ENCODE measurements around the gene RPP38. TPM values are rescaled to one million over a fixed set of nuclear protein-coding genes. Genes with fewer than 3 reads are reported as not detected.

The RPP38 gene
- total and polyA plus RNA-seq, 2 of the 13 experiments (the other 11 are each of a cell fraction or from before 2014, with no cell fraction given) = 11.7 to 16.4 TPM

GRCh38 chr10:15088428-15089261, 8.5 kb upstream of the RPP38 start, which contains the start of gene ACBD7 (continued):
- no peak for TF ChIP-seq SP140L (CRISPR knock-in tag; IDR thresholded peaks at IDR 0.05; ENCODE audit: borderline replicate concordance)
- no peak for TF ChIP-seq RARG (CRISPR knock-in tag; IDR thresholded peaks at IDR 0.05; ENCODE audit: low read depth)
- no peak for TF ChIP-seq ZBTB2 (CRISPR knock-in tag; IDR thresholded peaks at IDR 0.05; ENCODE audit: low read depth)
- no peak for TF ChIP-seq JDP2 (CRISPR knock-in tag; IDR thresholded peaks at IDR 0.05; ENCODE audit: borderline replicate concordance)
- TF ChIP-seq CREB3 (CRISPR knock-in tag; IDR thresholded peaks at IDR 0.05) = no peak
- TF ChIP-seq PHB2 (IDR thresholded peaks at IDR 0.05; ENCODE audit: partially characterized antibody) = no peak
- no peak for TF ChIP-seq PREB (CRISPR knock-in tag; IDR thresholded peaks at IDR 0.05)
- TF ChIP-seq E2F5 (CRISPR knock-in tag; conservative IDR thresholded peaks at IDR 0.05) = peak; percentile 75; the same call in 1 of the 2 replicates
- no peak for TF ChIP-seq ZHX1 (CRISPR knock-in tag; IDR thresholded peaks at IDR 0.05; ENCODE audit: low read depth)
- TF ChIP-seq MEF2D (CRISPR knock-in tag; IDR thresholded peaks at IDR 0.05) = no peak
- no peak for TF ChIP-seq SNAI1 (CRISPR knock-in tag; IDR thresholded peaks at IDR 0.05; ENCODE audit: borderline replicate concordance)
- TF ChIP-seq ZNF616 (CRISPR knock-in tag; IDR thresholded peaks at IDR 0.05; ENCODE audit: low read depth) = no peak
- no peak for TF ChIP-seq ZNF550 (CRISPR knock-in tag; IDR thresholded peaks at IDR 0.05; ENCODE audit: borderline replicate concordance)
- TF ChIP-seq ZIK1 (CRISPR knock-in tag; IDR thresholded peaks at IDR 0.05; ENCODE audit: borderline replicate concordance, low read depth) = no peak
- peak; percentile 75; the same call in 1 of the 2 replicates for TF ChIP-seq SP4 (CRISPR knock-in tag; IDR thresholded peaks at IDR 0.05)
- TF ChIP-seq ZNF788 (CRISPR knock-in tag; IDR thresholded peaks at IDR 0.05; ENCODE audit: borderline replicate concordance) = no peak
- TF ChIP-seq ZFP91 (CRISPR knock-in tag; IDR thresholded peaks at IDR 0.05; ENCODE audit: borderline replicate concordance) = peak; percentile 61
- no peak for TF ChIP-seq ATAD3A (CRISPR knock-in tag; IDR thresholded peaks at IDR 0.05)
- no peak for TF ChIP-seq ZNF501 (CRISPR knock-in tag; IDR thresholded peaks at IDR 0.05)
- no peak for TF ChIP-seq HOXA9 (CRISPR knock-in tag; IDR thresholded peaks at IDR 0.05; ENCODE audit: borderline replicate concordance)
